Left renal cortex interstitium (tissue), 4 donors: ENCODE results near the gene COL2A1. TPM values are rescaled to one million over a fixed set of nuclear protein-coding genes. Genes with fewer than 3 reads are reported as not detected.

ENCODE experiments used
- DNase-seq, 4 donors: peaks; one replicate each; pipeline ENCODE4 v3.0.0-alpha.2; 2013; ENCODE audit warnings: low read depth in 4 of 4, low spot score in 2 of 4, missing footprints in 1 of 4
- polyA plus RNA-seq, 4 donors: library from polyadenylated mRNA; unstranded; fragments of 120-200 nt; gene quantifications; one replicate each; pipeline ENCODE4 v1.2.1, GENCODE V29; 2013; ENCODE audit not compliant: insufficient read length in 4 of 4

The COL2A1 gene
- polyA plus RNA-seq, 4 donors: 38.3 to 66.6 (median 45.3) TPM

DNA sequence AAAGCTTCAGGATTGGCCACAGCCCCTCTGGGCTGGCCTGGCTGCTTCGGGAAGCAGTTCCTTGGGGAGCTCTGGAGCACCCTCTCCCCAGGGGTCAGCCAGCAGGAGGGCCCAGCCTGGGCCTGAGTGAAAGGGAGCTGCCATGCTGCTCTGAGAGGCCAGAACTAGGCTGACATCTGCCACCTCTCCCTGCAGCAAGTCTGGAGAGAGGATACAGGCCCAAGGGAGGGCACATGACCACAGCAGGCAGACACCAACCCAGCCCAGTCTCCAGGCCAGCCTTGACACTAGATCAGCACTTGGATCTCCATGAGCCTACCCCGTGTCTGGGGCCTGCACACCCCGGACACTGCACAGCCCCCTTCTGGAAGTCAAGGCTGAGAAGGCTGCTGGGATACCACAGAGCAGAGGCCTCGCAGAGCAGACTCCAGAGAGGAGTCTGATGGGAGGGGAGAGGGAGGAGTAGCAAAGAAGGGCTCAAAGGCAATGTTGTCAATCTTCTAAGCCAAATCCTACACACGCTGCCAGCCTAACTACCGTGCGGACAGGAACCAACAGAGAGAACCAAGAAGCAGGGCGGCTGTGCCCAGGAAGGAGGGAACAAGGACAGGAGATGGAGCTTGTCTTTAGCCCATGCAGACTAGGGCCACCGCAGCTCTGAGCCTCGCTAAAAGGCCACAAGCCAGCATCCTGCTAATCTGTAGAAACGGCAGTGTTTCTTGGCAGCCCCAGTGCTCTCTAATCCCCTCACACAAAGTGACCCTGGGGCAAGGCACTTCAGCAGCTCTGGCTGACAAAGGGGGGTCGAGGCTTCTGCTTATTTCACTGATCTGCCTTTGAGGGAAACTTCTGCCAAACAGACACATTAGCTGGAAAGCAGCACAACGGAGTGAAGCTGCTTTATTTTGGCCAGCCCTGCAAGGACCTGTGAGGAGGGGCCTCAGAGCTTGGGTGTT lies 12.9 kb downstream of the COL2A1 start:
- DNase-seq: no peak

DNA sequence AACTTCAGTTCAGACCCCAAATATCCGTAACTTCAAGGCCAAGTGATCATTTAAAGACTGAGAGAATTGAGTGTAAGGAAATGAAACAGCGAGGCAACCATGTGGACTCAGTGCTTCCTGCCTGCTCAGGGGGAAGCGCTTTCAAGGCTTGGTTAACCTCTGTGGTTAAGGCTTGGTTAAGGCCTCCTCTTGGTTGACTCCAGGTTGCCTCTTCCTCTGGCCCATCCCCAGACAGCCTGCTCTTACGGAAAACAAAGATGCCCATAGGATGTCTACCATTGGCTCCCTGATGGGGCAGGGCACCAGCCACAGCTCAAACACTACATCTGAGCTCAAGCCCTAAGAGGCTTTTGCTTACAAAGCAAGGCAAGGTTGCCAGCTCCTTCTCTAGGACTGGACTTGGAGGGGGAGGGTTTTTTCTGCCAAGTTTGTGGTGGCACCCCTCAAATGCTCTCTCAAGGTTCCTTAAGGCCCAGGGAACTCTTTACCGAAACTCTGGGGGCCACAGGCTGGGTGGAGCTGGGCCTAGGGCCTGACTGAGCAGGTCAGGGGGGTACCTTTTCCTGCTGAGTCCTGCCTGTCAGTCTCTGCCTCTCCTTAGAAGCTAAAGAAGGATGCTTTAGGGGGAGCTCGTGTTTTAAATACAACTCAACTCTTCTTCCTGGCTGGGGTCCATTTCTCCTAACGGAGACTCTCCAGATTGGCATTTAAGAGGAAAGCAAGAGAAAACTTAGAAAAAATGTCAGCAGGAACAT lies 13.7 kb downstream of the COL2A1 start:
- DNase-seq: no peak

DNA sequence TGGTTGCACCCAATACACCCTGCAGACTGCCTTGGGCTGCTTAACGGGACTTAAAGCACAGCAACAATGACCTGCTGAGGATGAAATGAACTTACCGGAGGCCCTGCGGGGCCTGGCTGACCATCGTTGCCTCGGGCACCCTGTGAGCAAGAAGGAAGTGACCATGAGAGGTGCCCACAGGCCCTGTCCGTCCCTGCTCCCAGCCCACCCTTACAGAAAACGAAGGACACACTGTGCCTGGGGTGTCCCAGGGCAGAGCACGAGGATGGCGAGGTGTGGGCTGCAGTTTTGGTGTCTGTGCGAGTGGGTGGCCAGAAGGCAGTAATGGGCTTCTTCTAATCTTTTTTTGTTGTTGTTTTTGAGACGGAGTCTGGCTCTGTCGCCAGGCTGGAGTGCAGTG lies 14.6 kb downstream of the COL2A1 start:
- no peak for DNase-seq

DNA sequence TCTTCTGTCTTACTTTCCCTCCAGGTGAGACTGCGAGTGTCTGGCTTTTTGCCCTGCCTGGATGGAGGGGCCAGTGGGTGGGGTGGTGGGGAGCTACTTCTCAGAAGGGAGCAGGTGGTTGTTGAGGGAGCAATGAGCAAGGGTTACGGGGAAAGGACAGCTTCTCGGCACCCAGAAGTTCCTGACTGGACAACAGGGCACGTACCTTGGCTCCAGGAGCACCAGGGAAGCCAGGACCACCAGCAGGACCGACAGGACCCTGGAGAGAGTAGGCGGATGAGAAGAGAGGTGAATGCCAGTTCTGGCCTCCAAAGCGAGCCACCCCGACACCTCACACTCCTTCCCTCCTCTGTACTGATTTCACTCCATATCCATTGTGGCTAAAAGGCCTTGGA lies 15.3 kb downstream of the COL2A1 start:
- DNase-seq: no peak

DNA sequence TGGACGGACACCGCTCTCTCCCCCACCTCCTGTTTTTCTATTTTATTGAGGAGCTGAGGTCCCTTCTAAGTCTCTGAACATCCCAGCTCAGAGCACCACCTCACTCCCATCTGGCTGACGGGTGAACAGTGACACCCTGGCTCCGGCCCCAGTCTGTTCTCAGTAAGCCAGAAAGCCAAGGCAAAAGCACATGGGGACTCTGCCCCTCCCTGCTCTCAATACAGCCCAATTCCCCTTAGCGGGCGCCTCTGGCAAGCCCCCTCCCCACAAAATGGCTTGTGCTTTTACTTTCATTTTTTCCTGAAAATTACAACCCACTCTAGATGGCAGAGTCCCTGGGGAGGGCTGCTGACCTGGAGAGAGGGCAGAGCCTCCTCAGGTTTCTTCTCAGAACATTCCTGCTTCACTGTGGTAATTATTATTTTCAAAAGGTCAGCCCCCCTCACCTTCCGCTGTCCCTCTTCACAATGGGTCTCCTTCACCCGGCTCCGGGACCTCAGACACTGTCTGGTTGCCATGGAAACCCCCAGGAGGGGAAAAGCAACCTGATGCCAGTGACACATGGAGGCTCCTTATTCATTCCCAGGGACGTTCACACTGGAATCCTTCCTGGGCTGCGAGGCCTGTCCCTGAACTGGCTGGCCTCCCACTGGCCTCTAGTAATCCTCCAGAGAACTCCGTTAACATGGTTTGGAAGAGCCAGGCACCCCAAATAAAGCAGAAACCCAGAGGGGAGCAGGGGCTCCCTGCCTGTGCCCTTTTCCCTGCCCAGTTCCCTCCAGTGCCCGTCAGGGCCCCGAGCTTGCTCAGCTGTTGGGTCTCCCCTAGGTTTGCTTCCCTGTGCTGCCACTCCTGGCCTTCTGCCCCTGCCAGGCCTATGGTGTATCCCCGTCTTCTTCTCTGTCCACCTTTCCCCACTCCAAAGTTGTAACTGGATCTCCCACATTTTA lies 15.9 kb downstream of the COL2A1 start:
- DNase-seq: no peak

DNA sequence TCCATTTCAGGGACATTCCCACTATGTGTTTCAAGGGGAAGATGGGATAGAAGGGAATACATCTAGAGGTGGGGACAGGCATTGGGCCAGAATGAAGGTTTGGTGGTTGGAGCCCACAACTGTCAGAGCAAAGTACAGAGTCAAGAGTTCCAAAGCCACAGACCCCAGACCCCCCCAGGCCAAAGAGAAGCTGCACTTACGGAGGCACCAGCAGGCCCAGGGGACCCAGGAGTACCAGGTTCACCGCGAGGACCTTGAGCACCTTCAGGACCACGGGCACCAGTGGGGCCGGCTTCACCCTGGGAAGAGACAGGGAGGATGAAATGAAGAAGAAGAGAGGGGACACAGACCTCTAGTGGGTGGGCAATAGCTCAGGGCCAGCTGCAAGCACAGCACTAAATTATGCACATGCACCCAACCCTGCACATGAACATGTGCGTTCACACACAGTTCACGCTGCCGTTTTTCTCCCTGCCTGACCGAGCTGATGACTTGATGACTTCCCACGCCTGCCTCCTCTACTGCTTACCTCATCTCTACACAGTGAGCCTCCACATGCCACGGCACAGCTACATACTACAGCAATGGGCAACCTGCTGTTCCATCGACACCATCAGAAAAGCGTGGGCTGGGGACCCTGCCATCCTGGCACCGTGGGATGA lies 16.7 kb downstream of the COL2A1 start:
- no peak for DNase-seq

DNA sequence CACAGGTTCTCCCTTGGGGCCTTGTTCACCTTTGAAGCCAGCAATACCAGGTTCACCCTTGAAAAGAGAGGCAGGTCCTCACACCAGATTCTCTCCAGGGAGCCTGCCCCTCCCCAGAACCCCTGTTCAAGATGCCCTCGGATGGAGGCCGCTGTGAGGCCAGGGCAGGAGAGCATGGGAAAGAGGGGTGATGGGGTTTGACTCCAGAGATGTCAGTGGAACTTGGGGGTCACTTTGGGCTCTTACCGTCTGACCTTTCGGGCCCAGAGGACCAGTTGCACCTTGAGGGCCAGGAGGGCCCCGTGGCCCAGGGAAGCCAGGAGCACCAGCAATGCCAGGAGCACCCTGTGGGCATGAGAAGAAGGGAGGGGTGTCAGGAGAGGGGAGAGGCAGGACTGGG lies 17.4 kb downstream of the COL2A1 start:
- DNase-seq: no peak

DNA sequence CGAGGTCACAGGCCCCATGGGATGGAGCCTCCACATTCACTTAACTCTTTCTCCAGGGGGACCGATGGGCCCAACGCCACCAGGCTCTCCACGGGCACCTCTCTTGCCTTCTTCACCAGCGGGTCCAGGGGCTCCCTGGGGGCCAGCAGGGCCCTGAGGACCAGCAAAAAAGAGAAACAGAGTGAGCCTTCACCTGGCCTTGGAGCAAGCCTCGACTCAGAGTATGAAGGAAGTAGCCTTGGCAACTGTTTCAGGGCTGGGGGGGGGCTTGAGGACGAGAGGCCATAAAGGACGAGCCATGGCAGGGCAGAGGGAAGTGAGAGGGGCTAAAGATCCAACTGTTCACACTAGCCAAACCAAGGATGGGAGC lies 18.0 kb downstream of the COL2A1 start:
- no peak for DNase-seq

DNA sequence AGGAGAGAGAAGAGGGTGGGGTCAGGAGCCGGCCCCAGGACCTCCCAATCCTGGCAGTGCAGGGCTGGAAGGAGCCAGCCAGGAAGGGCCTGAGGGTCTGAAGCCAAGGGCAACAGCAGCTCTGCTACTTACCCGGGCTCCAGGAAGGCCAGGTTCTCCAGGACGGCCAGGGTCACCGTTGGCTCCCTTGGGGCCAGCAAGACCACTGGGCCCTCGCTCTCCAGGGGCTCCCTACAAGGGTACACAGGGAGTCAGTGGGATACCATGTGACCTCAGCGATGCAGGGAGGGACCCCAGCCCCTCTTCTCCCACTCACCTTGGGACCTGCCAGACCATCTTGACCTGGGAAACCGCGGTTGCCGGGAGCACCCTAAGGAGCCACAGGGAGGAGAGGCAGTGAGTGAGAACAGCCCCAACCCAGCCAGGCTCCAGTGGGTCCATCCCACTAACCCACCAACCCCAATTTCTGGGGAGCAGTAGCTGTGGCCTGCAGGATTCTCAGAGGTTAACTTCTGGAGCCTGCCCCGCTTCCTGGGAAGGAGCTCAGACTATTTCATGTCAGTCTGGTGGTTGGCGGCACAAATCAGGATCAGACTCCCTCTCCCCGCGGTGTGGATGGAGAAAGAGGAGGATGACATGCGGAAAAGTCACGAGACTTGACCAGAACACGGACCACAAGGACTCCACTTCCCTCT lies 18.5 kb downstream of the COL2A1 start:
- no peak for DNase-seq

DNA sequence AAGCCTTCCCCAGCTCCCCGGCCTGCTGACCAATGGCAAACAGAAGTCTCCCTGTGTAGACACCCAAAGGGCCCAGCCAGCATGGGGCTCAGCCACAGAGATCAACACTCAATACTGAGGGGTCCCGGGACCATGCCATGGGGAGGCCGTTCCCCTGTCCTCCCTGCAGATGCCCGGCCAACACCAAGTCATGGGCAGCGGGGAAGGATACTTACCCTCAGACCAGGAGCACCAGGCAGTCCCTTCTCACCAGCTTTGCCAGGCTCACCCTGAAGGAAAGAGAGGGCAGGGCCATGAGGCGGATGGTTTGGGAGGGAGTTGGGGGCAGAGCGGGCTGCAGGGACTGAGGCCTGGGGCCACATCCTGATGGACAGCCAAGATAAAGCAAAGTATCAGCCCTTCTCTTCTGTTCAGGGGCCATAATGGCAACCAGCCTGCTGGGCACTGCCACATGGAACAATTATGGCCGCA lies 19.9 kb downstream of the COL2A1 start:
- no peak for DNase-seq

DNA sequence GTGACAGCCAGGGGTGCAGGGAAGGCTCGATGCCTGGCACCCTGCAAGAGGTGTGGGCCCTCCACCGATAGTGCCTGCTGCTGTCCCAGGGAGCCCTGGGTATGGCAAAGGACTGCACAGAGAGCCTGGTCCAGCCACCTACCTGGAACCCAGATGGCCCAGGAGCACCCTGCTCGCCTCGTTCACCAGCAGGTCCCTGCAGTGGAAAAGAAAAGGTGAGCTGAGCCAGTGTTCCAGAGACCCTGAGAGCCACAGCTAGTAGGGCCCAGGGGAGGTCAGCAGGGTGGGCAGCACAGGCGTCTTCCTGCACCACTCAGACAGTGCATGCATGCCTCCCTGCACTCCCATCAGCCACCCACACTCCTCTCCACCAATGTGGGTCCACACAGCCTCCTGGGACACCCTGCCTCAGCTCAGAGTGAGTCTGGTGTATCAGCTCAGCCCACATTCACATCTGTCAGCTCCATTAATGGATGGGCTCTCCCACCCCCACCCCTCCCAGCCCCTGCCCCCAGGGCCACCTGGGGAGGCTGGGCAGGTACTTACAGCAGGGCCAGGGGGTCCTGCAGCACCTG lies 20.6 kb downstream of the COL2A1 start:
- no peak for DNase-seq

DNA sequence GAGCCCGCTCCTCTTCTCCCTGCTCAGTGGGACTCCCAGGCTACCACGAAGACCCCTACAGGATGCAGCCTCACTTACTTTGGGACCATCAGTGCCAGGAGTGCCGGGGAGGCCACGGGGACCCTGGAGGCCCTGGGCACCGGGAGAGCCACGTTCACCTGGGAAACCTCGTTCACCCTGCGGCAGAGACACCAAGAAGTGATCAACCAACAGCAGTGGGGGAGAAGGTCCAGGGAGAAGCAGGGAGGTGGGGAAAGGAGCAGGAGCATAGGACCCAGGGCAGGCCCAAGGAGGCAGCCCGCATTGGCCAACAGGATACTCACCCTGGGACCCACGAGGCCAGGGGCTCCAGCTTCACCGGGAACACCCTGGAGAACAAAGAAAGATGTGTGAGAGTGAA lies 21.5 kb downstream of the COL2A1 start:
- DNase-seq: no peak

DNA sequence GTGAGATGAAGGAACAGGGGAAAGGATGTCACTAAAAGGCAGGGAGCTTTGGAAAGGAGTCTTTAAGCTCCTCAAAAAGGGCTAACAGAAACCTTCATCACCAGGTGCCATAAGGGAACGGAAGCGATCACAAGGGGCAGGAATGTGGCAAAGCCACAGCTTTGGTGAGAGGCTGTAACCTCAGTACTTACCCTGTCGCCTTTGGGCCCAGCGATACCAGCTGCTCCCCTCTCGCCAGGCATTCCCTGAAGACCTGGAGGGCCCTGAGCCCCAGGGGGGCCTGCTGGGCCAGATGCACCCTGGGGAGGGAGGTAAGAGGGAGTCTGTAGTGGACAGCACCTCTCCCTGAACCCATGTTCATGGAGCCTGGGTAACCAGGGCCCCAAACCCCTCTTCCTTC lies 22.0 kb downstream of the COL2A1 start:
- no peak for DNase-seq

DNA sequence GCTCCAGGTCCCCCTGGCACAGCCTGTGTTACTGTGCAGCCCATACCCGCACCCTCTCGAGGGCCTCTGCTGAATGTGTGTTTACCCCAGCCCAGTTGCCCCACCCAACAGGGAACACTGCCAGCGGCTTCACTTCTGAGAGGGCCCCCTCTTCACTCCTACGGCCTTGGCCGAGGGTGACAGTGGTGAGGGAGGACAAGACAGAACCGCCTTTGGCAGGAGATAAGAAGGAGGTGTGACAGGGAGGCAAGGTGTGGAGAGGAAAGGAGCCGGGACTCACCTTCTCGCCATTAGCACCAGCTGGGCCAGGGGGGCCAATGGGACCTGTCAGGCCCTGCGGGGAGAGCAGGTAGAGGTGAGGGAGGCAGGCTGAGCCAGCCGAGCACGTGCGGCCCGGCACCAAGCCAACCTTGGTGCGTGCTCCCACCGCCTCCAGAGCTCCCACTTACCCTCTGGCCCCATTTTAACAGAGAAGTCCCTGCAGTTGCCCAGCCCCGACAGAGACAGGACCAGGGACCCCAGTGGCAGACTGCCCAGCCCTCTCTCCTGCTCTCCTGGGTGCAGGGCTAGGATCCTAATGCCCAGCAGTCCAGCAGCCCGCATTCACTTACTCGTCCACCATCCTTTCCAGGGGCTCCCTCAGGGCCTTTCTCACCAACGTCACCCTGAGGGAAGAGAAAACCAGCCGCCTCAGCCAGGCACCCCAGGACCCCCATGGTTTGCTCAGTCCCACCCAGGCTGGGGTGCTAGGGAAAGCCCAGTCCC lies 22.6 kb downstream of the COL2A1 start:
- DNase-seq: no peak

DNA sequence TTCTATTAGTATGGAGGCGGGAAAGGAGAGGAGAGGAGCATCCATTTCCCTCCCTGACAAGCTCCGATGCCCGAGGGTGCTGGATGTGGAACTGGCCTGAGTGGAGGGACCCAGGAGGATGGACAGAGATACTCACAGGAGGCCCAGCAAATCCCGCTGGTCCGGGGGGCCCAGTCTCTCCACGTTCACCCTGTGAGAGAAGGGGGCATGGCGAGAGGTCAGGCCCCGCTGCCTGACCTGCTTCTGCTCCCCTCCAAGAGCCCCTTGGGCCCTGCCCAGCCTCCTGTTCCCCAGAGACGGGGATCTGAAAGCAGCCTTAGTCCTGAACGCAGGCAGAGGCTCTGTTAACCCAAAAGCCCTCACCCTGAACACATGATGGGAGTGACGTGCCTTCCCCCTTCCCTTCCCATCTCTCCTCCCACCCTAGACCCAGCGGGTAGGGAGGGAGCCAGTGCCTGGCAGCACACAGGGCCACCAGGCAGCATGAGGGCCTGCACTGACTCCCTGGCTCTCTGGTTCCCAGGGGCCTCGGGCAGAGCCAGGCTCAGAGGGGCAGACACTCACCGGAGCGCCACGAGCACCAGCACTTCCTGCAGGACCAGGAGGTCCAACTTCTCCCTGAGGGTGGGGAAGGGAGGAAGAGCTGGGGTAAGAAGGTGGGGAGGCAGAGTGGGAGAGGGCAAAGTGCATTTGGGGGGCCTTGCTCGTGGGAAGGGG lies 23.3 kb downstream of the COL2A1 start:
- DNase-seq: no peak

DNA sequence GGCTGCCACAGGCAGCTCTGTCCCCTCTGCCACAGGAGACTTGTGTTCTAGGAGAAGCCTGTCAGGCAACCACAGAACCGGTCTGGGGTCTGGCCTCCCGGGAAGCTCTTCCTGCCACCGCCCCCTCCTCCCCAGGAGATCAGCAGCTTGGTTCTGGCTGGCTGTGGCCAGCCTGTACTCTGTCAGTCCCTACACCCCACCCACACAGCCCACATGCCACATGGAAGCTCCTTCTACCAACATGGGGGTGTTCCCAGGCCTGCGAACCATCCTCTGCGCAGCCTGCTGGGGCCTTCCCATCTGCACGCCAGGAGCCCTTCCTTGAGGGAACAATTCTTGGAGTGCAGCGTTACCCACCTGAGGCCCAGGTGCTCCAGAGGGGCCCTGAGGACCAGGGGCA lies 24.1 kb downstream of the COL2A1 start:
- DNase-seq: no peak

DNA sequence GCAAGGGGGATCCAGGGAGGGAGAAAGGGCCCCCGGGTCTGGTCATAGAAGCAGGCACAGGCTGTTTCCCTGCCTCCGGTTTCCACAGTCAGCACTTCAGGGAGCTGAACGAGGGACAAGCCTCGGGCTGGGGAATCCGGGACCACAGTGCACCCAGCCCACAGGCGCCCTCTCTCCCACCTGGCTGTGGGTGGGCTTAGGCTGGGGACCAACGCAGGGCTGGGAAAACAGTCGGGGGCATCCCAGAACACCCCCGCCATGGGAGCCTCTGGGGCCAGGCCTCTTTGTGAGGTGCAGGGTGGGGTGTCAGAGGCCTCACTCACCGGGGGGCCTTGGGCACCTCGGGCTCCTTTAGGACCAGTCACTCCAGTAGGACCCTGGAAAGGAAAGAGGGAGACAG lies 24.6 kb downstream of the COL2A1 start:
- no peak for DNase-seq

DNA sequence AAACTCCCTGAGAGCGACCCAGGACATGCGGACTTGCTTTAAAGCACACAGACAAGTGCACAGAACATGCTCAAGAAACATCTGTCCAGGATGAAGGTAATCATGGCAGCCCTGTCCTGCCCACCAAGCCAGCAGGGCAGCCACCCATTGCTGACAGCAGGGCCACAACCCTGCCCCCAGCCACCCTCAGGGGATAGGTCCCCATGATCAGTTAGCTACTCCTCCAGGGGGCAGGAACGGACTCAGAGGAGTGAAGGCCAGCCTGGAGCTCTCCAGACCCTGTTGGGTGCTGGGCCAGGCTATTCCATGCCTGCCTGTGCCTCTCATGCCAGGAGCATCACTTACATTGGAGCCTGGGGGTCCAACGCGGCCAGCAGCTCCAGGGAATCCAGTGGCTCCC lies 25.1 kb downstream of the COL2A1 start:
- DNase-seq: no peak
